GM19043 (cell line): ENCODE measurements around the gene LGALS3BP.
"Not testable (repeated sequence)": the region's sequence is repeated elsewhere in the genome, so short reads cannot be mapped to it uniquely, and the experiment has no call there.

ENCODE experiments used
- ATAC-seq: cut with Tn5 transposase; IDR thresholded peaks from one replicate; pipeline ENCODE4 v1.9.1; 2021; ENCODE audit warnings: low read depth; ENCODE audit not compliant: unreplicated experiment

The LGALS3BP gene

GRCh38 chr17:78966123-78966813 lies 13.5 kb downstream of the LGALS3BP start:
- no peak for ATAC-seq

GRCh38 chr17:78965491-78965924 lies 14.2 kb downstream of the LGALS3BP start:
- no peak for ATAC-seq

DNA sequence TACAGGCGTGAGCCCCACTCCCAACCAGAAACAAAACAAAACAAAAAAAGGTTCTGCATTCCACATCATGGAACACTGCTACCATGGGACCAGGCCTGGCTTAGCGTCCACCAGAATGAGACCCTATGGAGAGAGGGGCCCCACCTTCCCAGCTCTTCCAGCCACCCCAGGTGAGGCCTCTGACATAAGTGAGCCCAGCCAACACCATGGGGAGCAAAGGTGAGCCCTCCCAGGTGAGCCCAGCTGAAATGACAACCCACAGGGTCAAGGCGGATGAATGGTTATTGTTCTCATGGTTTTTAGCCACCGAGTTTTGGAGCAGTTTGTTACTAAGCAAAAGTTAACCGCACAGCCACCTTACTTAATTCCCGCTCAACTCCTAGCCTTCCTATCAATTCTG lies 16.3 kb downstream of the LGALS3BP start:
- no peak for ATAC-seq

- not testable (repeated sequence) for ATAC-seq
Measured at GRCh38 chr17:78962984-78963348, 16.8 kb downstream of the LGALS3BP start.

DNA sequence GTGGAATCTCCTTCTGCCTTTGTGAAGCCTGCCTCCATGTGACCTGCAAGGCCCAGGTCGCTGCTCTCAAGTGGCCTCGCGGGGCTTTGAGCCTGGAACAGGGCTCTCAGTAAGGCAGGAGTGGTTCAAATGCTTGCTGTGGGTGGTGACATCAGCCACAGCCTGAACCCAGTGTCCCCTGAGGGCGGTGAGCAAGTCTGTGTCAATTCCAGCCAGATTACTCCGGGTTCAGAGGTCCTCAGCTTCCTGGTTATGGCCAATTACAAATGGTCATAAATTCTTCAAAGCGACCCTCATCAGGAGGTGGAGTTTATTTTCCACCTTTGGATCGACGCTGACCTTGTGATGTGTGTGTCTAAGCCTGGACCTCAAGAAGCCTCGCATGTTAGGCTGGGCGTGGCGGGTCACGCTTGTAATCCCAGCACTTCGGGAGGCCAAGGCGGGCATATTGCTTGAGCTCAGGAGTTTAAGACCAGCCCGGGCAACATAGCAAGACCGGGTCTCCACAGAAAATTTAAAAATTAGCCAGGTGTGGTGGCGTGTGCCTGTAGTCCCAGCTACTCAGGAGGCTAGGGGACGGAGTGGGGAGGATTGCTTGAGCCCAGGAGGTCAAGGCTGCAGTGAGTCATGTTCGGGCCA lies 17.3 kb downstream of the LGALS3BP start:
- no peak for ATAC-seq

DNA sequence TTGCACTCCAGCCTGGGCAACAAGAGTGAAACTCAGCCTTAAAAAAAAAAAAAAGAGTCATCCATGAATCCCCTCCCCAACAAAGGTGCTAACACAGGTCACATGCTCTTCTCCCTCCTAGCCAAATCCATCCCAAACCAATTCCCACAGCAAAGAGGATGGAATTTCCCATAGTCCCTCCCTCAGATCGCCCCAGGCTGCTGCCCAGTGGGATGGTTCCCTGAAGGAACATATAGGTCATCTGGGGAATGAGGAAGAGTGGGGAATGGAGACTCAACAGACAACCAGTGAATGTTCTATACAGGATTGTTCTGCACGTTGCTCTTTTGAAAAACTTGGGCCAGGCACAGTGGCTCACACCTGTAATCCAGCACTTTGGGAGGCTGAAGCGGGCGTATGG lies 18.2 kb downstream of the LGALS3BP start:
- no peak for ATAC-seq

- ATAC-seq: no peak
Measured at GRCh38 chr17:78960928-78961327, 18.8 kb downstream of the LGALS3BP start.

GRCh38 chr17:78959803-78960202 lies 19.9 kb downstream of the LGALS3BP start:
- ATAC-seq: no peak

DNA sequence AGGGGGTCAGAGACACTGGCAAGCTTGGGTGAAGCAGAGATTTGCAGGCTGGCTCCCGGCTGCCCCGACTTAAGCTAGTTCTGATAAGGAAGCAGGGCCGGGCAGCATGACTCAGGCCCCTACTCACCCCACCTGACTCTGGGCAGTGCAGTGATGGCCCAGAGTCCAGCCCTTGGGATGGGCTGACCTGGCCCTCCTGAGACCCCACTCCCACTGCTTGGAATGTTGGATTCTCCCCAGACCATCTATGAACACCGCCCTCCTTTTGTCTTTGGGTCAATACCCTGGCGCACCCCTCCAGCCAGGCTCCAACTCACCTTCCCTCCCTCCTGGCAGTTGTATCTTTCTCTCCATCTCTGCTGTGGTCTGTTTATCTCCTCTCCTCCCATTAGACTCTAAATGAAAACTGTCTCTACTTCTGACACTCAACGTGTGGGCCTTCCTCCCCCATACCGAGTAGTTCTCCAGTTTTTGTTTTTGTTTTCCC lies 21.0 kb downstream of the LGALS3BP start:
- ATAC-seq: no peak

DNA sequence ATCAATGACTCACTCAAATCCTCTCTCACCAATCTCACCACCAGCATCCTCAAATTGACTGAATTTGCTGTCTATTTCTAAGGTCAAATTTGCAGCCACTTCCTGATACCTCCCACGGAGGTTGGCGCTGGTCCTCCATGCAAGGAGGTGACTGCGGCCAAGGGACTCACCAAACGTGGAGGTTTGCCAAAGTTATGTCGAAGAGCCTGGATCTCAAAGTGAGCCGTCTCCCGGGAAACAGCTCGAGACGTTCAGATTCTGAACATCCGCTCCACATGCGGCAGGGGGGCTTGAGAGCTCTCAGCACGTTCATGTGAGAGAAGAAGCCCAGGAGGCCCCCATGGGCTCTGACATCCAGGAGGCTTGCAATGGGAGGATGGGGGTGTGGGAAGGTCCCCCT lies 22.6 kb downstream of the LGALS3BP start:
- no peak for ATAC-seq

DNA sequence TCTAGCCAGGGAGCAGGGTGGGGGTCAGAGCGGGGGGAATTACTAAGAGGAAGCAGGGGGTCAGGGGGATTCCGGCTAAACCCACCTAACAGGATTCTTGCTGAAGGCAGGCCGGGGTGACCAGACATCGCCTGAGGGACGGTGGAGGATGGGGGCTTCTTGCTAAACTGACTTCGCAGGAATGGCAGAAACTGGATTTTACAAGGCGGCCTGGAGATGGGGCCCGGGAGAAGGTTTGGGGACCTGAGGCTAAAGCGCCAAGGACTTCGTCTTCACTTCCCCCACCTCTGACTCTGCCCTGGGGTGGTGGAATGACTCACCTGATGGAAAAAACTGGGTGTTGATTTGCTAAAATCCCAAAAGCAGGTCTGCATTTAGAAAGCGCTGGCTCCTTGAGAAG lies 23.5 kb downstream of the LGALS3BP start:
- ATAC-seq: no peak

- no peak for ATAC-seq
Measured at GRCh38 chr17:78954684-78955083, 25.0 kb downstream of the LGALS3BP start.

- ATAC-seq: no peak
Measured at GRCh38 chr17:78953356-78954350, 26.1 kb downstream of the LGALS3BP start.

DNA sequence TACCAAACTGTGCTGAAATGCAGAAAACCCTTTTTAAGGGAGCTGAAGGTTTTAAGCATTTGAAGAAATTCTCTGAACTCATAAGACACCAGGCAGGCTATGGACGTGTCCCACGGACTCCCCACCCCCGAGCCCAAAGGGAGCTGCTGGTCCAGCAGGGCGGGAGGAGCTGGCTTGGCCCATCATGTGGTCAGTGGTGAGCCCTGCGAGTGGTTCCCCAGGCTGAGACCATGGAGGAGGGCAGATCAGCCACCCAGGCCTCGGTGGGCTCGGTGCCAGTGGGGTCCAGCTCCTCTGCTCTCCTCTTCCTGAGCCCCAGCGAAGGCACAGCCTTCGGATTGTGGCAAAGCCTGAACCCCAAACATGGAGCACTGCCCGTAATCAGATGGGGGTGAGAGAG lies 27.0 kb downstream of the LGALS3BP start:
- ATAC-seq: no peak

GRCh38 chr17:78951967-78952551 lies 27.7 kb downstream of the LGALS3BP start:
- no peak for ATAC-seq

DNA sequence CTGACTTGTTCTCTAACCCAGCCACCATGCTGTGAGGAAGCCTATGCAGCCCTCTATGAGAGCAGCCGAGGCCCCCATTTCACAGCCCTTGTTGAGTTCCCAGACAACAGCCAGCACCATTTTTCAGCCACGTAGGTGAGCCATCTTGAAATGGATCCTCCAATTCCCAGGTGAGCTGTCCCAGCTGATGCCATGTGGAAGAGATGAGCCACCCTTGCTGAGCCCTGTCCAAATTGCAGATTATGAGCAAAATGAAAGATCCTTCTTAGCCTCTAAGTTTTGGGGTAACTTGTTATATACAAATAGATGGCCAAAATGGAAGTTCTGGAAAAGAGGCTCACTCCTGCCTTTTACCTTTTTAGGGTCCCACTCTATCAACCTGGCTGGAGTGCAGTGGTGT lies 28.9 kb downstream of the LGALS3BP start:
- ATAC-seq: no peak

GRCh38 chr17:78947235-78948149 lies 32.2 kb downstream of the LGALS3BP start:
- no peak for ATAC-seq

DNA sequence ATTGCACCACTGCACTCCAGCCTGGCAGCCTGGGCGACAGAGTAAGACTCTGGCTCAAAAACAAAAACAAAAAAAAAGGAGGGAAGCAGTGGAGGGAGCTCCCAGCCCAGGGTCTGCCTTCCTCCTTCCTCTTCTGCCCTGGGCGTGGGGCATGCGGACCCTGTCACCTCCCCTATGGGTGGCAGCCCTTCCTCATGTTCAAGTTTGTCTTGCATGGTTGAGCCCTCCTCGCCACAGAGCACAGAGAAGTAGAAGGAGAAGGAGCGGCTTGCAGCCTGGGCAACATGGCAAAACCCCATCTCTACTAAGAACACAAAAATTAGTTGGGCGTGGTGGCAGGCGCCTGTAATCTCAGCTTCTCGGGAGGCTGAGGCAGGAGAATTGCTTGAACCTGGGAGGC lies 33.1 kb downstream of the LGALS3BP start:
- ATAC-seq: no peak

- no peak for ATAC-seq
Measured at GRCh38 chr17:78946131-78946530, 33.6 kb downstream of the LGALS3BP start.

- not testable (repeated sequence) for ATAC-seq
Measured at GRCh38 chr17:78945455-78945854, 34.3 kb downstream of the LGALS3BP start.
